Cardiac muscle cell (in vitro differentiated cells and primary cell): Measurements from ENCODE around the gene TMEM9B. TPM values are rescaled to one million over a fixed set of nuclear protein-coding genes. Genes with fewer than 3 reads are reported as not detected.
A peak's percentile ranks its signal among the peaks of the same experiment; 100 is the strongest.

ENCODE experiments used
- DNase-seq, 2 donors: peaks; one replicate each; pipeline versions ENCODE4 v3.0.0 to v3.0.0-alpha.2; 2010 to 2017; ENCODE audit warnings: low read depth in 1 of 2, low spot score in 1 of 2
- H3K27ac ChIP-seq: fragments of 200-600 bp; sonication (generic); 2 replicates; pipeline ENCODE4 v1.5.1; 2016
- H3K27me3 ChIP-seq: fragments of 200-600 bp; sonication (generic); 2 replicates; pipeline ENCODE4 v1.6.0; 2016; ENCODE audit warnings: control low read depth
- H3K36me3 ChIP-seq: fragments of 200-600 bp; sonication (generic); 2 replicates; pipeline ENCODE4 v1.5.1; 2016; ENCODE audit warnings: control low read depth
- H3K4me1 ChIP-seq: fragments of 200-600 bp; sonication (generic); 2 replicates; pipeline ENCODE4 v1.8.1; 2017; ENCODE audit warnings: low read depth, mild to moderate bottlenecking, mixed run types
- H3K4me3 ChIP-seq: fragments of 200-600 bp; sonication (generic); 2 replicates; pipeline ENCODE4 v1.5.1; 2016; ENCODE audit warnings: mild to moderate bottlenecking
- H3K9me3 ChIP-seq: fragments of 200-600 bp; sonication (generic); 2 replicates; pipeline ENCODE4 v1.5.1; 2017; ENCODE audit warnings: low read depth, mild to moderate bottlenecking, control low read depth
- CTCF ChIP-seq: IDR thresholded peaks from 2 replicates; pipeline ENCODE4 v1.5.1; 2012; ENCODE audit warnings: low read depth, mild to moderate bottlenecking, low read length
- polyA plus RNA-seq: library from polyadenylated mRNA; unstranded; fragments of >200 nt; fragmentation: Nextera tagmentation; extraction: Ambion mirVana; gene quantifications from 2 replicates; pipeline ENCODE4 v1.2.1, GENCODE V29; 2016
- total RNA-seq: library from RNA; depleted of rRNA; stranded (reverse); fragments of >200 nt; gene quantifications from 2 replicates; pipeline ENCODE4 v1.2.3, GENCODE V29; 2016

Gene TMEM9B
- total and polyA plus RNA-seq, 2 experiments from 2014 or later, result 15.4 to 39.4 TPM

DNA sequence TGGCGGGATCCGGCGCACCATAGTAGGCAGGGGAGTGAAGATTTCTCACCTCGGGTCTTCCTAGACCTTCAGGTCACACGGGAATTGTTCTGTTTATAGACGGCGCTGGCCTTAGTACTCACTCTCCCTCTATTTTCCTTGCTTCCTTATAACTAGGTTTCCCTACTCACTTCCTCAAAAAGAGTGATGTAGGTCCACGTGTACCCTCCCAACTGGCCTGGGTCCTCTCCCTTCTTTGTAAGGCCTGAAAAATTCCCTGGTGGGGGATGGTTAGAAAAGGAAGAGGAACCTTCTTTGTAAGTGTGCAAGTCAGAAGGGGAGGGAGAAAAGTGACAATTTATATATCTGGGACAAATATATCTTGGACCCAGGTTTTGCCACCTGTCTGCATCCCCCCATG, 2.9 kb upstream of the TMEM9B start:
- no peak overlapping the region for H3K4me3 ChIP-seq
- no peaks in the 10 kb centered on the region for H3K9me3 ChIP-seq
- H3K27me3 ChIP-seq, result no peaks in the 10 kb centered on the region
- no peak overlapping the region for H3K27ac ChIP-seq
- H3K36me3 ChIP-seq, result no peaks in the 10 kb centered on the region
- no peak for TF ChIP-seq CTCF
- DNase-seq, result no peak
- H3K4me1 ChIP-seq, result peaks cover 6% of the 10 kb centered on the region

GRCh38 chr11:8963569-8964323, 496 bp downstream of the TMEM9B start:
- Histone ChIP-seq H3K36me3 (no peaks in the 10 kb centered on the region), H3K4me1 (peaks cover 6% of the 10 kb centered on the region), H3K27me3 (no peaks in the 10 kb centered on the region), H3K27ac (peak overlapping the region; percentile 88), H3K9me3 (no peaks in the 10 kb centered on the region), H3K4me3 (peak overlapping the region; percentile 78)
- TF ChIP-seq CTCF, result no peak
- peak in 1 of 2 donors; percentile 90 for DNase-seq

- peak overlapping the region; percentile 88 for H3K27ac ChIP-seq
- no peak for DNase-seq
- H3K36me3 ChIP-seq, result no peaks in the 10 kb centered on the region
- no peaks in the 10 kb centered on the region for H3K27me3 ChIP-seq
- peaks cover 6% of the 10 kb centered on the region for H3K4me1 ChIP-seq
- no peaks in the 10 kb centered on the region for H3K9me3 ChIP-seq
- no peak overlapping the region for H3K4me3 ChIP-seq
- no peak for TF ChIP-seq CTCF
Measured at GRCh38 chr11:8962841-8963240, 1.4 kb downstream of the TMEM9B start.

GRCh38 chr11:8961401-8961800, 2.8 kb downstream of the TMEM9B start:
- H3K4me1 ChIP-seq, result peaks cover 6% of the 10 kb centered on the region
- H3K27ac ChIP-seq, result no peak overlapping the region
- DNase-seq, result no peak
- no peak for TF ChIP-seq CTCF
- H3K36me3 ChIP-seq, result peaks cover 2% of the 10 kb centered on the region
- no peaks in the 10 kb centered on the region for H3K9me3 ChIP-seq
- H3K27me3 ChIP-seq, result no peaks in the 10 kb centered on the region
- no peak overlapping the region for H3K4me3 ChIP-seq

- TF ChIP-seq CTCF, result peak; percentile 71
- DNase-seq, result peak; percentile 71 to 91
Measured at GRCh38 chr11:8959546-8960166, 4.6 kb downstream of the TMEM9B start.

More at GRCh38 chr11:8959546-8960166, 4.6 kb downstream of the TMEM9B start:
- Histone ChIP-seq H3K9me3 (no peaks in the 10 kb centered on the region), H3K27ac (no peak overlapping the region), H3K36me3 (peaks cover 4% of the 10 kb centered on the region), H3K4me3 (no peak overlapping the region), H3K4me1 (peaks cover 6% of the 10 kb centered on the region), H3K27me3 (no peaks in the 10 kb centered on the region)
